NOMO-1 treated with dmso at 0.1 percent for 144 hours (cell line): ENCODE results near the gene ZBP1.
A peak's percentile ranks its signal among the peaks of the same experiment; 100 is the strongest.

Source experiments
- DNase-seq: peaks from one replicate; lab custom pipeline; 2025; ENCODE audit not compliant: unreplicated experiment; lab: John Stamatoyannopoulos, UW

Gene ZBP1

GRCh38 chr20:57658833-57659516 is 38.7 kb upstream of the ZBP1 start:
- DNase-seq: no peak

GRCh38 chr20:57658447-57658832 is 38.2 kb upstream of the ZBP1 start:
- DNase-seq: no peak

GRCh38 chr20:57657535-57658446 is 37.6 kb upstream of the ZBP1 start:
- DNase-seq: no peak

- no peak for DNase-seq
These were observed 36.8 kb upstream of the ZBP1 start for GRCh38 chr20:57656821-57657534.

GRCh38 chr20:57656252-57656820 is 36.1 kb upstream of the ZBP1 start:
- no peak for DNase-seq

GRCh38 chr20:57655809-57656155 is 35.6 kb upstream of the ZBP1 start:
- DNase-seq: no peak

- no peak for DNase-seq
These were observed 35.0 kb upstream of the ZBP1 start for GRCh38 chr20:57654998-57655808.

- peak; percentile 0 for DNase-seq
These were observed 34.3 kb upstream of the ZBP1 start for GRCh38 chr20:57654363-57654997.

- DNase-seq: no peak
These were observed 33.7 kb upstream of the ZBP1 start for GRCh38 chr20:57653910-57654309.

- no peak for DNase-seq
These were observed 33.3 kb upstream of the ZBP1 start for GRCh38 chr20:57653546-57653900.

GRCh38 chr20:57652606-57653545 is 32.6 kb upstream of the ZBP1 start:
- no peak for DNase-seq

- DNase-seq: no peak
These were observed 31.8 kb upstream of the ZBP1 start for GRCh38 chr20:57651881-57652605.

GRCh38 chr20:57650756-57651483 is 30.7 kb upstream of the ZBP1 start:
- no peak for DNase-seq

GRCh38 chr20:57650266-57650665 is 30.0 kb upstream of the ZBP1 start:
- DNase-seq: no peak

GRCh38 chr20:57649617-57650015 is 29.4 kb upstream of the ZBP1 start:
- no peak for DNase-seq

- DNase-seq: no peak
These were observed 28.8 kb upstream of the ZBP1 start for GRCh38 chr20:57648878-57649616.
